CD4-positive, alpha-beta T cell (primary cell): ENCODE measurements around the gene ADIRF. TPM values are rescaled to one million over a fixed set of nuclear protein-coding genes. Genes with fewer than 3 reads are reported as not detected.
"Not testable (repeated sequence)": the region's sequence is repeated elsewhere in the genome, so short reads cannot be mapped to it uniquely, and the experiment has no call there.

Source experiments
- ATAC-seq: fragments of 200-7000 bp; cut with Tn5 transposase; one replicate; pipeline ENCODE4 v1.10.0; 2022; ENCODE audit warnings: mild to moderate bottlenecking; ENCODE audit not compliant: poor library complexity
- CTCF ChIA-PET: fragments of 350-600 bp; sonication (Branson Sonifier 250); formaldehyde crosslinking; loops from one replicate; lab custom pipeline; 2021; ENCODE audit warnings: antibody characterized with exemption, inconsistent platforms; lab: Charles Lee
- POLR2A ChIA-PET: fragments of 350-600 bp; sonication (Branson Sonifier 250); formaldehyde crosslinking; loops from one replicate; lab custom pipeline; 2021; ENCODE audit warnings: antibody characterized with exemption, inconsistent platforms; lab: Charles Lee
- DNase-seq, 14 experiments: peaks; one replicate each; pipeline ENCODE4 v3.0.0-alpha.2; 2013 to 2020; ENCODE audit warnings: mixed read lengths in 2 of 14
- H3K27ac ChIP-seq, 2 donors: one replicate each; pipeline versions ENCODE4 v1.5.1 to v1.7.0; 2013; ENCODE audit warnings: low read length in 2 of 2, low read depth in 1 of 2, mild to moderate bottlenecking in 1 of 2
- H3K27me3 ChIP-seq, 2 experiments: 1 replicate in 1 of 2; 2 replicates in 1 of 2; pipeline versions ENCODE4 v1.6.1 to v1.7.0; 2013; ENCODE audit warnings: low read length in 2 of 2, control low read depth in 1 of 2, mild to moderate bottlenecking in 1 of 2, moderate library complexity in 1 of 2; ENCODE audit not compliant: insufficient read depth in 2 of 2, control insufficient read depth in 1 of 2
- H3K36me3 ChIP-seq: one replicate; pipeline ENCODE4 v1.6.1; 2013; ENCODE audit warnings: low read length, control low read depth; ENCODE audit not compliant: insufficient read depth
- H3K4me1 ChIP-seq: one replicate; pipeline ENCODE4 v1.6.1; 2013; ENCODE audit warnings: low read length, control low read depth; ENCODE audit not compliant: insufficient read depth
- H3K4me3 ChIP-seq: one replicate; pipeline ENCODE4 v1.5.1; 2013; ENCODE audit warnings: mild to moderate bottlenecking, low read length, moderate library complexity
- H3K9me3 ChIP-seq, 2 experiments: 1 replicate in 1 of 2; 2 replicates in 1 of 2; pipeline versions ENCODE4 v1.6.1 to v1.7.0; 2013; ENCODE audit warnings: low read length in 2 of 2, mild to moderate bottlenecking in 2 of 2, control low read depth in 1 of 2, moderate library complexity in 1 of 2; ENCODE audit not compliant: control insufficient read depth in 1 of 2, insufficient read depth in 1 of 2
- H3K27ac Mint-ChIP-seq: one replicate; pipeline ENCODE4 v1.8.0; 2020; ENCODE audit warnings: mixed read lengths
- H3K27me3 Mint-ChIP-seq: one replicate; pipeline ENCODE4 v1.8.0; 2021; ENCODE audit warnings: mixed read lengths
- H3K36me3 Mint-ChIP-seq: one replicate; pipeline ENCODE4 v1.8.0; 2021; ENCODE audit warnings: low read depth, mixed read lengths
- H3K4me1 Mint-ChIP-seq: one replicate; pipeline ENCODE4 v1.8.0; 2021; ENCODE audit warnings: low read depth, mixed read lengths
- H3K4me3 Mint-ChIP-seq: one replicate; pipeline ENCODE4 v1.8.0; 2020; ENCODE audit warnings: mild to moderate bottlenecking, mixed read lengths
- H3K9me3 Mint-ChIP-seq: one replicate; pipeline ENCODE4 v1.8.0; 2020; ENCODE audit warnings: mixed read lengths
- CTCF ChIP-seq: fragments of 200-600 bp; IDR thresholded peaks from one replicate; pipeline ENCODE4 v1.8.0; 2022; ENCODE audit warnings: antibody characterized with exemption, mild to moderate bottlenecking
- intact Hi-C, 2 experiments: fragments of 100-400 bp; cut with DNase I in 1 of 2; cut with micrococcal nuclease in 1 of 2; formaldehyde crosslinking; loops; one replicate each; pipeline versions ENCODE4 v1.15.1 to v1.9.0; 2023 to 2025; cut with DNase I, micrococcal nuclease
- total RNA-seq, 174 experiments: library from RNA in 2 of 174; stranded (reverse) in 2 of 174; gene quantifications; one replicate each; pipeline ENCODE4 v1.2.3 and lab custom pipeline; 2021 to 2026

ADIRF gene
- total RNA-seq, 2 experiments from 2014 or later: not detected

- TF ChIP-seq CTCF: no peak
- DNase-seq (no peak), ATAC-seq (no peak)
- H3K27ac ChIP-seq: no peak overlapping the region
- H3K36me3 Mint-ChIP-seq: no peaks in the 10 kb centered on the region
- intact Hi-C loops: no loop called here
- H3K27ac Mint-ChIP-seq: no peak overlapping the region
- no peaks in the 10 kb centered on the region for H3K4me1 ChIP-seq
- ChIA-PET POLR2A (interaction anchor here (0.6 kb wide), 1 partner anchor 26 kb away, joined by 3 read pairs; no protein-coding TSS in a partner anchor), CTCF (no interaction called here)
- no peaks in the 10 kb centered on the region for H3K36me3 ChIP-seq
- no peaks in the 10 kb centered on the region for H3K9me3 Mint-ChIP-seq
- no peaks in the 10 kb centered on the region for H3K9me3 ChIP-seq
- H3K4me1 Mint-ChIP-seq: no peaks in the 10 kb centered on the region
- peaks cover 0 to 8% of the 10 kb centered on the region in 2 experiments for H3K27me3 ChIP-seq
- H3K4me3 ChIP-seq: no peak overlapping the region
- peaks cover 28% of the 10 kb centered on the region for H3K27me3 Mint-ChIP-seq
- H3K4me3 Mint-ChIP-seq: no peak overlapping the region
These were observed 20.2 kb downstream of the ADIRF start for GRCh38 chr10:86988520-86988919.

GRCh38 chr10:86991362-86991761 is 23.1 kb downstream of the ADIRF start:
- H3K27me3 ChIP-seq, H3K4me3 Mint-ChIP-seq, H3K9me3 ChIP-seq, POLR2A ChIA-PET, ATAC-seq, H3K4me3 ChIP-seq, intact Hi-C loops, H3K27ac ChIP-seq, H3K27ac Mint-ChIP-seq, CTCF ChIA-PET, H3K4me1 Mint-ChIP-seq, H3K9me3 Mint-ChIP-seq, H3K36me3 ChIP-seq, DNase-seq, H3K4me1 ChIP-seq, H3K36me3 Mint-ChIP-seq: not testable (repeated sequence)
- peaks cover 26% of the 10 kb centered on the region for H3K27me3 Mint-ChIP-seq

GRCh38 chr10:86992456-86992855 is 24.2 kb downstream of the ADIRF start:
- no peak overlapping the region for H3K4me3 Mint-ChIP-seq
- peaks cover 0 to 8% of the 10 kb centered on the region in 2 experiments for H3K27me3 ChIP-seq
- intact Hi-C loops: no loop called here
- H3K4me1 Mint-ChIP-seq: no peaks in the 10 kb centered on the region
- no peaks in the 10 kb centered on the region for H3K4me1 ChIP-seq
- H3K36me3 Mint-ChIP-seq: no peaks in the 10 kb centered on the region
- H3K27ac ChIP-seq: no peak overlapping the region
- no peak for ATAC-seq
- TF ChIP-seq CTCF: no peak
- H3K4me3 ChIP-seq: no peak overlapping the region
- H3K9me3 Mint-ChIP-seq: no peaks in the 10 kb centered on the region
- no peak overlapping the region for H3K27ac Mint-ChIP-seq
- no peaks in the 10 kb centered on the region for H3K36me3 ChIP-seq
- CTCF ChIA-PET: no interaction called here
- no peaks in the 10 kb centered on the region for H3K9me3 ChIP-seq
- POLR2A ChIA-PET: no interaction called here
- H3K27me3 Mint-ChIP-seq: peaks cover 24% of the 10 kb centered on the region
- DNase-seq: no peak

GRCh38 chr10:86992929-86993328 is 24.6 kb downstream of the ADIRF start:
- no peak overlapping the region for H3K27ac ChIP-seq
- ChIA-PET POLR2A (no interaction called here), CTCF (no interaction called here)
- intact Hi-C loops: no loop called here
- H3K4me1 ChIP-seq: no peaks in the 10 kb centered on the region
- H3K36me3 ChIP-seq: no peaks in the 10 kb centered on the region
- no peak overlapping the region for H3K4me3 ChIP-seq
- no peak overlapping the region for H3K4me3 Mint-ChIP-seq
- no peaks in the 10 kb centered on the region for H3K36me3 Mint-ChIP-seq
- TF ChIP-seq CTCF: no peak
- H3K9me3 ChIP-seq: no peaks in the 10 kb centered on the region
- DNase-seq: no peak
- peaks cover 0 to 8% of the 10 kb centered on the region in 2 experiments for H3K27me3 ChIP-seq
- no peak for ATAC-seq
- peaks cover 24% of the 10 kb centered on the region for H3K27me3 Mint-ChIP-seq
- no peaks in the 10 kb centered on the region for H3K9me3 Mint-ChIP-seq
- no peak overlapping the region for H3K27ac Mint-ChIP-seq
- H3K4me1 Mint-ChIP-seq: no peaks in the 10 kb centered on the region

GRCh38 chr10:86999802-87000403 is 31.6 kb downstream of the ADIRF start:
- H3K4me1 ChIP-seq, intact Hi-C loops, ATAC-seq, H3K4me3 ChIP-seq, H3K9me3 ChIP-seq, H3K36me3 ChIP-seq, H3K27me3 Mint-ChIP-seq, H3K27me3 ChIP-seq, H3K4me1 Mint-ChIP-seq, H3K4me3 Mint-ChIP-seq, H3K36me3 Mint-ChIP-seq, POLR2A ChIA-PET, H3K9me3 Mint-ChIP-seq, H3K27ac ChIP-seq, H3K27ac Mint-ChIP-seq: not testable (repeated sequence)
- DNase-seq: peak in 2 of 14 experiments; percentile 20 to 39
- CTCF ChIA-PET: interaction anchor here (0.6 kb wide), 1 partner anchor 149 kb away, joined by 3 read pairs; no protein-coding TSS in a partner anchor
